ENCODE data around the gene GPR176.

Gene GPR176

GRCh38 chr15:39890621-39891020, 29.4 kb downstream of the GPR176 start:
- no peak for DNase-seq

DNA sequence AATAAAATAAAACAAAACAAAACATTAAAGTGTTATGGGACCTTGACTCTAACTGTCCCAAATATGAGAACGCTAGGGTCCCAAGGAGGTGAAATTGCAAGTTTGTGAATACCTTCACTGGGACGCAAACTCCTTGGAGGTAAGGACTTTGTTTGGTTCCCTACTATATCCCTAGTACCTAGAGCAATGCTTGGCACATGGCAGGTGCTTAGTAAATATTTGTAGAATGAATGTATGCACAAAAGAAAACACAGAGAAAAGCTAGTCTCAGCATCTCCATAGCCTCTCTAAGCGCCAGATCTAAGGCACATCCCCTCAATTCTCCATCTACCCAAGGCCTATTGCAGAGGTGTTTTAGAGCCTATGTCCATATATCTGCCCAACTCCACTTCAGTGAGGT, 30.5 kb downstream of the GPR176 start:
- DNase-seq = no peak

DNA sequence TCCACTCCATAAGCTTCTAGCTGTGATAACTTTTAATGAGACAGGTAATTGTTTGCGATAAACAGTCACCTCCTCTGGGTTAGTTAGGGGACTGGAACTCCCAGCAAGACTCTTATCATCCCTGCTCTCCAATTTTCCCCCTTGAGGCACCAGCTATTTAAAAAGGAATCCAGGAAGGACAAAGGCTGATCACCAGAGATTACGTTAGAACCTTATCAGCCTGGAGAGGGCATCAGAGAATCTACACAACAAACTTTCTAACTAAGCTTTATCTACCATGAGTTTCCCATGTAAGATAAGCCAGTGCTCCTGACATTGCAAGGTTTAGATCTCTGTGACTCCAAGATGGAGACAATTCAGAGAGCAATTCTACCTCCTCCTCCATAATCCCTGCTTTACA, 31.3 kb downstream of the GPR176 start:
- no peak for DNase-seq

- no peak for DNase-seq
Measured at GRCh38 chr15:39888243-39888642, 31.8 kb downstream of the GPR176 start.

DNA sequence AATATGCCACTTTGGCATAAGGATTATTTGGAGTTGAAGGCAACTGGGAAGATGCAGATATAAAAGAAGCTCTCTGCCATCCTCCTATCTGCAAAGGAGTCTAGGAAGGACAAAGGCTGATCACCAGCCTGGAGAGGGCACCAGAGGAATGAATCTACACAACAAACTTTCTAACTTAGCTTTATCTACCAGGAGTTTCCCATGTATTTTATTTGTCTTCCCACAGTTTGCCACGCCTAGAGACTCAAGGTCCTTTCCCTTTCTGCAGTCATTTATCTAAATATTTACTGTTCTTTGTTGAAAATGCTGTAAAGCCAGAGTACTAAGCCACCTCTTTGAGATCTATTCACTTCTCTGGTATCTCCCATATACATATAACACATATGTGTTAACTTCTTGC, 32.2 kb downstream of the GPR176 start:
- DNase-seq = peak in 6 of 51 donors; percentile 1 to 33 (median 8)

DNA sequence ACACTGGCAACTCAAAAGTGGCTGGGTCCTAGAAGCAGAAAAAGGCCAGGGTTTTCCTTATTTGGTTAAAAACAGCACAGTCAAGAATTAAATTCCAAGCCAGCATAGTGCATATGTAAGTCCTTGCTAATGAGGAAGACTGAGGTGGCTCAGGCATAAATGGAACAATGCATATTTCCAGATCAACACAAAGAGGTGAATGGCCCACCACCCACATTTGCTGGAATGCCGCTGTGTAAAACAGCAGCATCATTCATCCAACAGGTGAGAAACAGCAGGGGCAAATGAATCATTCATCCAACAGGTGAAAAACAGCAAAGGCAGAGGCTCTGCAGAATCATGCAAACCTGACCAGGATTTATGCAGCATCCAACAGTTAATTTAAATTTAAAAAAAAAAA, 32.9 kb downstream of the GPR176 start:
- no peak for DNase-seq

DNA sequence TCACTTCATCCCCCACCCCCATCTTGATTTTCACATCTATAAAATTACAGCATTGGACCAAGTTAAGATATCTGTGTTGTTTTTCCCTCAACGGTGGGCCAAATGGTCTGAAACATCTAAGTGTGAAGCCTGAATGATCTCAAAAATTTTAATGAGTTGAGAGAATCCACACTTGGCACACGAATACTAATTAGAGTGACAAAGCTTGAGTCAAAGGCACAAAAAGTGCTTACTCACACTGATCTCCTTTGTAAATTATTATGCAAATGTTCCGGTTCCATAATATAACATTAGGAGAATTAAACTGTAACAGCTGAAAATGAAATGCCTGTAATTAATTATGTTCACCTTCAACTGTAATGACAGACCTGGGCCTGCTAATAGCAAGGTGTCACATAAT, 33.6 kb downstream of the GPR176 start:
- DNase-seq = peak in 1 of 51 donors; percentile 15

- DNase-seq = no peak
Measured at GRCh38 chr15:39885099-39885777, 34.8 kb downstream of the GPR176 start.

- no peak for DNase-seq
Measured at GRCh38 chr15:39884351-39884750, 35.7 kb downstream of the GPR176 start.

DNA sequence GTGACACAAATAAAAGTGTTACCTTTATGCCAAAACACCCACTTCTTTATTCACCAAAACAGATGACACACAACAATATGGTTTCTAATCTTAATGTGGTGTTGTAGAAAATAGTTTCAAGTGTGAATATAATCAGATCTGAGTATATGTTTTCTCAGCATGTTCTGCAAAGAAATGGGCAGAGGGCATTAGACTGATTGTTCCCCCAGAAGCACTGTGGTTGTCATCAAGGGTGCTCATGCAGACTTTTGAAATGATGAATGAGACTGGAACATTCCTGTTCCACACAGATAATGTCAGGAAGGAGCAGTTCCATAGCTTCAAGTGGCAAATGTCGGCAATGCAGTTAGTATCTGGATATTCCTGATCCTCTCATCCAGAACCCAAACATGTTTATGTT, 37.5 kb downstream of the GPR176 start:
- no peak for DNase-seq

- DNase-seq = no peak
Measured at GRCh38 chr15:39881790-39882189, 38.3 kb downstream of the GPR176 start.

DNA sequence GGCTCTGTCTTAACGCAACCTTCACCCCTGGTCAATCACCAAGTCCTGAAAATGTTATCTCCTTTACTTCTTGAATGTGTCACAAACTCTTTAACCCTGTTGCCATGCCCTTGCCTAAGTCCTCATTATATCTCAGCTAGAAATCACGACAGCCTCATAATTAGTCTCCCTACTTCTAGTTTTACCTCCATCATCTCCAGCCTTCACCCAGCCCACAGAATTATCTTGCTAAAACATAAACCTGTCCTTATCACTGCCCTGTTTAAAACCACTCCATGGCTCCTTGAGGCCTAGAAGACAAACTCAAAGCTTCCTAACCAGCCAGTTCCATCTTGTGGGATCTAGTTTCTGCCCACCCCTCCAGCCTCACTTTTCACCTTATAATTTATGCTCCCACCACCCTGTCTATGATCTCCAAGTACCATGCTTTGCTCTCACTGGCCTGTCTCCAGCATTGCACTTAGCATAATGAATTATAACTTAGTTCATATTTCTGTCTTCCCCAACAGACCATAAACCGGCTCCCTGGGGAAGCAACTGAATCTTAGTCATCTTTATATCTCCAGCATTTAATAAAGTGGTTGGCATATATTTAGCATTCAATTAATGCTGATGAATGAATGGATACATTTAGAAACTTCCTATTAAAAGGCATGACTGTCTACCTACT, 39.2 kb downstream of the GPR176 start:
- no peak for DNase-seq

GRCh38 chr15:39878406-39878785, 41.7 kb downstream of the GPR176 start:
- no peak for DNase-seq

- DNase-seq = peak in 4 of 51 donors; percentile 2 to 8 (median 3)
Measured at GRCh38 chr15:39874890-39875549, 45.0 kb downstream of the GPR176 start.

GRCh38 chr15:39873978-39874377, 46.1 kb downstream of the GPR176 start:
- no peak for DNase-seq

DNA sequence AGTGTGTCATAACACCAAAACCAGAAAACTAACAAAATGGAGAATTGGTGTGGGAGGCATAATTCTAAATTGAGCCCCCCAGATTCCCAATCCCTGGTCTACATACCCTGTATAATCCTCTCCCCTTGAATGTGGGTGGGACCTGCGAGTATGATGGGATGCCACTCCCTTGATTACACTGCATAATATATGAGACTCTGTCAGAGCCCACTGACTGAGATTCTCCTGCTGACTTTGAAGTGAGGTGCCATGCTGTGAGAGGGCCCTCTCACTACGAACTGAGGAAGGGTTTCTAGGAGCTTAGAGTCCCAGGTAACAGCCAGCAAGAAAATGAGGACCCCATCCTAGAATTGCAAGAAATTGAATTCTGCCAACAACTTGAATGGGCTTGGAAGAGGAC, 49.5 kb downstream of the GPR176 start:
- no peak for DNase-seq

GRCh38 chr15:39869858-39870515, 50.1 kb downstream of the GPR176 start:
- peak in 2 of 51 donors; percentile 2 to 6 for DNase-seq

DNA sequence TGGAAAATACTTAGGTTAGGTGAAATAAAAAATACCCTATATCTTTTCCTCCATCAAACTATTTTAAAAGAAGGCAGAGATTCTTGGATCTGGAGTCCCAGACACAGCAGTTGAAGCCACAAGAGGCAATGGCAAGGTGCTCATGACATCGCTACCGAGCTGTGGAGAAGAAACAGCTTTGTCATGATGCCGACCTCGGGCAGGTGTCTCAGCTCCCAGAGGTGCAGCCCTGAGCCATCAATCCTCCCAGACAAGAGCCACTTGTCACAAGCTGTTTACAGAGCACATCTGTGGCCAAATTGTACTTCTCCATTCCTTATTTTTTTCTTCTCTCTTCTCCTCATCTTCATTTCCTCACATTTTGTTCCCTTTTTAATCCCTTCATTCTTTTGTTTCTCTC, 50.8 kb downstream of the GPR176 start:
- DNase-seq = no peak

- no peak for DNase-seq
Measured at GRCh38 chr15:39868396-39868795, 51.7 kb downstream of the GPR176 start.

GRCh38 chr15:39864116-39864515, 56.0 kb downstream of the GPR176 start:
- no peak for DNase-seq

GRCh38 chr15:39860871-39861270, 59.2 kb downstream of the GPR176 start:
- no peak for DNase-seq

DNA sequence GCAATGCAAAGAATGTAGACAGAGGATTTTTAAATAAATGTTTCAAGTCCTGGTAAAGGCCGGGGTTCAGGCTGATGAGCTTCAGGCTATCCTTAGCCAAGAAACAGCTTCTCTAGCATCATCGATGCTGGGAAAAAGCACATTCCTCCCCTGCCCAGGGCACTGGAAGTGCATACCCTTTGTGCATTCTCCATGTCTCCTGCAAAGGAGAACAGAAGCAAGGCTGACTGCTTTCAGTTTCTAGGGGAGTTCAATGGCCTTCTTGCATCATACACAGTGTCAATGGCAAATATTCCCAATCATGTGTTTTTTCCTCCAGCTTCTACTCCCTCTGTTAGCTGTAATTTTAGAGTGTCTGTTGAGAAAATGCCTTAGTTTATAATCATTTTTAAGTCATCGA, 59.9 kb downstream of the GPR176 start:
- peak in 1 of 51 donors; percentile 8 for DNase-seq
